Left cardiac atrium (tissue), 4 donors: Measurements from ENCODE around the gene DDX24. TPM values are rescaled to one million over a fixed set of nuclear protein-coding genes. Genes with fewer than 3 reads are reported as not detected.

ENCODE experiments used
- ATAC-seq, 2 donors: fragments of 200-7000 bp; cut with Tn5 transposase; one replicate each; pipeline ENCODE4 v1.9.1; 2020; ENCODE audit warnings: mild to moderate bottlenecking in 2 of 2, moderate library complexity in 2 of 2
- DNase-seq: peaks from one replicate; pipeline ENCODE4 v3.0.0-alpha.2; 2020
- intact Hi-C, 2 donors: fragments of 100-400 bp; cut with DNase I; formaldehyde crosslinking; loops; one replicate each; pipeline versions ENCODE4 v1.14.1 to v1.15.1; 2022 to 2023
- total RNA-seq, 2 donors: library from RNA; stranded (reverse); fragmentation: NEBNext Ultra II Directional; extraction: Animal tissue kit (Norgen Biotek cat#: 25700); gene quantifications; one replicate each; pipeline ENCODE4 v1.2.1, GENCODE V29; 2021
- donor health status: DM: no; HTN: yes; CAD: no.
- donor health status: DM: no; HTN: yes; CAD: no; lungs with severe emphysema.
- donor health status: DM: yes; HTN: yes; CAD: no.
- donor health status: Dilated cardiomyopathy.

Gene DDX24
- total RNA-seq, 2 donors from 2014 or later: 166 to 253 TPM

DNA sequence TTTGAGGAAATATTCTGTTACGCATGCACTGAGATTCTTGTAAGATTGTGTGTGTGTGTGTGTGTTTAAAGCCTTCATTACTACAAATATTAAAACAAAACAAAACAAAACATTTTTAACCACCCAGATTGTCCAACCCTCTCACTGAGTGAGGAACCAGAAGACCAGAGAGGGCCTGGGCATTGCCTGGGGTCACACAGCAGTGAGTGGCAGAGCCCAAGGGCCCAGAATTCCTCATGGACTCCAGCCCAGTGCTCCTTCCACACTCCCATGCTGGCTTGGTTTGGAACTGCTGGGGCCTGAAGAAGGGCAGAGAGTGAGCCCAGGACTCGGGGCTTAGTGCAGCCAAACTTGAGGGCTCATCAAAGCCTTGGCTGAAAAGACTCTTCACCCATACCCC lies 56.5 kb downstream of the DDX24 start:
- DNase-seq (no peak), ATAC-seq (no peak)
- intact Hi-C loops: no loop called here

DNA sequence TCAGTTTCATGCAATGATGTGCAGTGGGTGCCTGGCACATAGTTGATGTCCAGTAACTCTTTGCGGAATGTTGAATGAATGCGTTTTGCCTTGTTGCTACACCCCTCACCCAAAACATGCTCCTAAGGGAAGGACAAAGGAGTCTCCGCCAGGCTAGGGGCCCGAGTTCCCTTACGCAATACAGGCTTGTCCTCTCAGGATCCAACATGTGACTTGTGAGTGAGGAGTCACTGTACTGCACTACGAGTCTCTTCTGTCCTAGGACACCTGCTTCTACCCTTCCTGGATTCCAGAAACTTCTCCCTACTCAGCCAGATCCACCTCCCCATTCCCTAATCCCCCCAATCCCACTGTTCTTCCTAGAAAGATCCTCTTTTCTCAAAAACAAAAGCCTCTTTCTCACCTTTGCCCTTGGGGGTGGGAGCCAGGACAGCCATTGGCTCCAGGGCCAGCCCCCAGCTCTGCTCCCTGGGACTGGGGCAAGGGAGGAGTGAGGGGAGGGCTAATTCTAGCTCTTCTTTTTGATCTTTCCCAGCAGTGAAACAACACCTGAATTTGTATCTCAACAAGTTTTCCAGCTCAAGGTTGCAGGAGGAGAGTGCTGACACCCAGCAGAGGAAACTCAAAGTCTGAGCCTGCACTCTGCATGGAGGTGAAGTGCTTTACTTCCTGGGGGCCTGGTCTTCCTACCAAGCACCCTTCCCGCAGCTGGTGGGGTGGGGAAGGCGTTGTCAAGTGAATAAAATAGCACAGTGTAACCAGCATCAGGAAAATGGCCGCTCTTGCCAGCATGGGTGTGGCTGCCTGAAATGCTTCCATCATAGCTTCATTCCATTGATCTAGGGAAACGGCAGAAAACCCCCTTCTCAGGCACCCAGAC lies 58.2 kb downstream of the DDX24 start:
- ATAC-seq: no peak
- intact Hi-C loops: no loop called here
- no peak for DNase-seq

DNA sequence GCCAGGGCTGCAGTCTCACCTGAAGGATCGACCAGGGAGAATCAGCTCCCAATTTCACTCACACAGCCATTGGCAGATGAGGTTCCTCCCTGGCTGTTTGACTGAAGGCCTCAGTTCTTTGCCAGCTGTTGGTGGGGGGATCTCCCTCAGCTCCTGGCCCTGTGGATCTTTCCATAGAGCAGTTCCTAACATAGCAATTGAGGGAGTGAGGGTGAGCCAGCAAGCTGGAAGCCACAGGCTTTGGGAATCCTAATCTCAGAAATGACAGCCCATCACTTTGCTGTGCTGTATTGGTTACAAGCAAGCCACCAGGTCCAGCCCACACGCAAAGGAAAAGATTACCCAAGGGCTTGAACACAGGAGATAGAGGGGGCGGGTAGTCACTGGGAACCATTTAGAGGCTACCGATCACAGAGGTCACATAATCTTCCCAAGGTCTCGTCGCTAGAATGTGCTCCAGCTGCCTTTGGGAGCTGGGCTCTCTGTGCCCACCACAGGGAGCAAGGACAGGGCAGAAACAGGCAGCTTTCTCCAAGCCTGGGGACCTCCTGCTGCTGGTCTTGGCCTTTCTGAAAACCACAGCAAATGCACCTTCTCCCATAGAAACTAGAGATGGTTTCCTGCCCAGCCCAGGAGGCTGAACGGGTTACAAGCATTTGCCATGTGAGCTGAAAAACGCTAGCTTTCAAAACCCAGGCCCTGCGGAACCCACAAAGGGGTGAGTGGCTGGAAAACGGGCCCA lies 59.4 kb downstream of the DDX24 start:
- ATAC-seq (no peak), DNase-seq (no peak)
- intact Hi-C loops: no loop called here

GRCh38 chr14:94021001-94021400 lies 60.0 kb downstream of the DDX24 start:
- intact Hi-C loops: no loop called here
- no peak for DNase-seq

DNA sequence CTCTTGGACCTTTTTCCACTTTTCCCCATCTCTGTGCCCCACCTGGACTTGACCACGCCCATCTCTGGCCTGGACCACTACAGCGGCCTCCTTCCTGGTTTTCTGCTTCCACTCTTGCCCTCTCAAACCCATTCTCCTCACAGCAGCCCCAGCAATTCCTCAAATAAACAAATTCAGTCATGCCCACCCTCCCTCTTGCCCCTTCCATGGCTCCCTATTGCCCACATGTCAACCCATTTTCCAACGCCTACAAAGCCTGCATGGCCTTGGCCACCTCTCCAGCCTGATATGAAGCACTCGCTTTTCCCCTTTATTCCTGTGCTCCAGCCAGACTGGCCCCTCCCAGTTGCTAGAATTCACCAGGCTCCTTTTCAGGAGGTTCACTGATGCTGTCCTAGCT lies 60.7 kb downstream of the DDX24 start:
- intact Hi-C loops: no loop called here
- ATAC-seq (no peak), DNase-seq (no peak)

More at GRCh38 chr14:94021001-94021400, 60.0 kb downstream of the DDX24 start:
- ATAC-seq: no peak

DNA sequence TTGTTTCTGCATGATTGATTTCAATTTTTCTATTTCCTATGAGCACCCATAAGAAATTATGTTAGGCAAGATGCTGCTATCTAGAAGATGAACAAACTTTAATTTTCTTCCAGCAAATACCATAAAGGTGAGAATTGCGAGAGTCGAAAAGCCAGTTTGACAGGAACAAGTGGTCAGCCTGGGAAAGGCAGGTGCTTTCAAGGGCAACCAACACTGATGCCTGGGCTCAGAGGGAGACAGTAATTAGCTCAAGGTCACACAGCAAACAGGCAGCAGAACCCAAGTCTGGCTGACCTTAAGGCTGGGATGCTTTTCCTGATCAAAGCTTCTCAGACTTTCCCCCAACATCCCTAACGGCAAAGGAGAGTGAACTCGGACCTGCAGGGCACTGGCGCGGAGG lies 61.7 kb downstream of the DDX24 start:
- intact Hi-C loops: no loop called here
- ATAC-seq (no peak), DNase-seq (no peak)

GRCh38 chr14:94018308-94018707 lies 62.7 kb downstream of the DDX24 start:
- DNase-seq (no peak), ATAC-seq (no peak)
- intact Hi-C loops: no loop called here

DNA sequence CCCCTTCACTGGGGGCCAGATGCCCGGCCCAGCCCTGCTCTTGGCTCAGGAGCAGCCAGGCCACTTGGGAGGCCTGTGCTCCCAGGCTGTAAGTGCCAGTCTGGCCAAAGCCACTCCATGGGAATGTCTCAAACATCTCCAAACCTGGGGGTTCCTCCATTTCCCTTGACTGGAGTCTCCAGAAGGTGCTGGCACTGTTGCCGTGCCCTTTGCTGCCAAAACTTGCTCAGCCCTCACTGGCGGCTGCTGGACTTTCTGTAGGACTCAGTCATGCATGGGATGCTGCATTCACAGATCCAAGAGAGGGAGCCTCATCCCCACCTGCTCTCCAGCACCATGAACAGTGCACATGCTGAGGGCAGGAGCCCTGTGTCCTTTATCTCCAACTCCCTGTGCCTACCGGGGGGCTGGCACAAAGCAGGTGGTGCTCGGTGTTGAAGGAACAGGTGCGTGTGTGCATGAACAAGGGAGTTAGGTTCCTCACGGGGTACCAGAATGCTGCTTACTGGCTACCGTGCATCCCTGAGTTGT lies 64.5 kb downstream of the DDX24 start:
- DNase-seq (no peak), ATAC-seq (no peak)
- intact Hi-C loops: no loop called here

DNA sequence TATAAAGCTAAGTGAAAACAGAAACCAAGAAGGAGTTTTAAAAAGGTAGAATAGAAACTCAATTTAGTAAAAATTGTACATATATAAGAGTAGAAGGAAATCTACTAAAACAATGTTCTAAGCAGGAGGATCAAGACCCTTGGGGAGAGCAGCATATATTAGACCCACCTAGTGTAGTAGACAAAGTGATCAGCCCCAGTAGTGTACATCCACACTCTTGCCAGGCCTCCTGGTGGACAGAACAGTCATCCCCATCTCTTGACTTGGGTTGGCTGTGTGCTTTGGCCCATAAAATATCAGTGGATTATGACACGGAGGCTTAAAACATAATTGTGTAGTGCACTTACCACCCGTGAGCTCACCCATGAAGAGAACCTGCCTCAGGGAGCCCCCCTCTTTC lies 65.8 kb downstream of the DDX24 start:
- ATAC-seq (no peak), DNase-seq (no peak)
- intact Hi-C loops: no loop called here

DNA sequence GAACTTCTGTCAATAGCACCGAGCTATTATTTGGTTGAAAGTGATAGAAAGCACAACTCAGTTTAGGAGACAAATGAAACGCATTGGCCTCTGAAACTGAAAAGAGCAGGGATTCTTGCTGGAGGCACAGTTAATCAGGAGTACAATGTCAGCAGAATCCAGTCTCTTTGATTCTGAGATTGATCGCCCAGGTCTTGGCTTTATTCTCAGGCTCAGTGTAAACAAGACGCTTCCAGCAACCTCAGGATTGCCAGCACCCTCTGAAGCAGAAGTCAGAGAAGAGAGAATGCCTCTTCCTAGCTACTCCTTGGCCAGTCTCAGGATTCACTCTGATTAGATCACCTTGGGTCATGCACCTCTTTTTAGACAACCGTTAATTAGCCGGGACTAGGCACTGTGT lies 66.6 kb downstream of the DDX24 start:
- DNase-seq (no peak), ATAC-seq (no peak)
- intact Hi-C loops: no loop called here

GRCh38 chr14:94011795-94012194 lies 69.2 kb downstream of the DDX24 start:
- no peak for ATAC-seq
- intact Hi-C loops: no loop called here

DNA sequence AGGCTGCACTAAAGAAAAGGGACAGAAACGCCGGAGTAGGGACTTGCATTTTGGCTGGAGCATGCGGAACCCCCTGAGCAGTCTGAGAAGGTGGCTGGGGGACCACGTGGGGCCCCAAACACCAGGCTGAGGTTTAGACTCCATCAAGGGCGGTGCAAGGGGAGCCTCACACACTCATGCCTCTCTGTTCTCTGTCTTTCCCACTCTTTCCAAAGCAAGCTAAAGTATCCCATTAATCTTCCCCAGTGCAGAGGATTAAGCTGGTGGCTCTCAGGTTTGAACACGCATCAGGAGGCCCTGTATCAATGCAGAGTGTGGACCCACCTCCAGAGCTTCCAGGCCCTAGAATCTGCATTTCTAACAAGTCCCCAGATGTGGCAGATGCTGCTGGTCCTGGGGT lies 70.4 kb downstream of the DDX24 start:
- DNase-seq: no peak
- ATAC-seq: no peak
- intact Hi-C loops: no loop called here

More at GRCh38 chr14:94011795-94012194, 69.2 kb downstream of the DDX24 start:
- no peak for DNase-seq

- intact Hi-C loops: no loop called here
- DNase-seq: no peak
- peak; percentile 38 to 75 for ATAC-seq
These were observed 71.2 kb downstream of the DDX24 start for GRCh38 chr14:94009767-94010166.

GRCh38 chr14:94008234-94008633 lies 72.8 kb downstream of the DDX24 start:
- DNase-seq (no peak), ATAC-seq (no peak)
- intact Hi-C loops: no loop called here

GRCh38 chr14:94005324-94006073 lies 75.5 kb downstream of the DDX24 start:
- no peak for DNase-seq
- ATAC-seq: no peak
- intact Hi-C loops: no loop called here

DNA sequence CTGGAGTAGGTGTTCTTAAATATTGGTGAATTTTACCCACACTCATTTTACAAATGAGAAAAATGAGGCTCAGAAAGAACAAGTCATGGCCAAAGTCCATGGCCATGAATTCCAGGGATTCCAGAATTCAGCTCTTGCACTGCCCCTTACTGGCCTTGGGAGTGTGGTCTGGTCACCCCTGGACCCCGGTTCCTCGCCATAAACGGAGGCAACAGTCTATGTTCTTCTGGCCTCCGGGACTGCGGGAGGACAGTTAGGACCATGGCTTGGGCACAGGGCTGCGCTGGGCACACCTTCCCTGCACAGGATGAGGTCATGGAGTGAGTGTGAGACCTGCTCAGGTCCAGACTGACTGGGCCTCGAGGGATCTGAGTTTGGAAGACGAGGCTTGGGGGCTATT lies 77.0 kb downstream of the DDX24 start:
- no peak for ATAC-seq
- intact Hi-C loops: loop anchor here in 1 of 2 donors (5.0 kb wide), 1 partner anchor 62 kb away; no protein-coding TSS in a partner anchor
- no peak for DNase-seq

- intact Hi-C loops: loop anchor here in 1 of 2 donors (5.0 kb wide), 1 partner anchor 61 kb away; no protein-coding TSS in a partner anchor
- DNase-seq (no peak), ATAC-seq (no peak)
These were observed 77.6 kb downstream of the DDX24 start for GRCh38 chr14:94003397-94003796.

- DNase-seq (peak; percentile 57), ATAC-seq (peak; percentile 74 to 86)
- intact Hi-C loops: loop anchor here (2.0 to 5.0 kb wide), 2 partner anchors 59 kb away; no protein-coding TSS in a partner anchor
These were observed 79.3 kb downstream of the DDX24 start for GRCh38 chr14:94001501-94002396.
